ENCODE results near the gene SELENOT. TPM values are rescaled to one million over a fixed set of nuclear protein-coding genes. Genes with fewer than 3 reads are reported as not detected.
"Not testable (repeated sequence)": the region's sequence is repeated elsewhere in the genome, so short reads cannot be mapped to it uniquely, and the experiment has no call there.

The SELENOT gene
- polyA plus RNA-seq, 2 donors: 14.6 to 62.5 TPM

DNA sequence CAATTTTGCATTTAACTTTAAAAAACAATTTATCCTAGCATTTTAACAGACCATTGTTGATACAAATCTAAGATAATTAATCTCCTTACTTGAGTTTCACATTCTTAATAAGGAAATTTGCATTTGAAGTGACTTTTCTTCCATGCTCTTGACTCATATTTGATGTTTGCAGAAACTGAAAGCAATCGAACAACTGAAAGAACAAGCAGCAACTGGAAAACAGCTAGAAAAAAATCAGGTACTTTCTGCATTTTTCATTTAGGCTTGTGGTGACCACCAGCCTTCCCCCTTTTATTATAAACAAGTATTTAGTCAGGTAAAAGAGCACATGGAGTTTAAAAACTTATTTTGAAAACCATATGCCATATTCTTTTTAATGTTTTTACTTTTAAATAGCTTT, 20.1 kb upstream of the SELENOT start:
- no peaks in the 10 kb centered on the region for H3K4me1 ChIP-seq (ENCODE audit: control insufficient read depth in 2 of 2, insufficient read depth in 2 of 2, low read length in 1 of 2)
- no peaks in the 10 kb centered on the region for H3K9me3 ChIP-seq (ENCODE audit: control insufficient read depth in 2 of 2, insufficient read depth in 1 of 2, low read depth in 1 of 2, low read length in 1 of 2)
- H3K4me3 ChIP-seq (ENCODE audit: low read depth in 1 of 2, low read length in 2 of 2): no peak overlapping the region
- H3K27ac ChIP-seq (ENCODE audit: low read depth in 2 of 2, low read length in 1 of 2): no peak overlapping the region
- no peaks in the 10 kb centered on the region for H3K27me3 ChIP-seq (ENCODE audit: control insufficient read depth in 1 of 2, insufficient read depth in 2 of 2, low read length in 2 of 2)
- peaks cover 0 to 7% of the 10 kb centered on the region in 2 donors for H3K36me3 ChIP-seq (ENCODE audit: control insufficient read depth in 2 of 2, insufficient read depth in 2 of 2, low read length in 1 of 2)
- 38 to 43% methylated on average over 1 of the region's 1 CpG for WGBS, 2 donors

DNA sequence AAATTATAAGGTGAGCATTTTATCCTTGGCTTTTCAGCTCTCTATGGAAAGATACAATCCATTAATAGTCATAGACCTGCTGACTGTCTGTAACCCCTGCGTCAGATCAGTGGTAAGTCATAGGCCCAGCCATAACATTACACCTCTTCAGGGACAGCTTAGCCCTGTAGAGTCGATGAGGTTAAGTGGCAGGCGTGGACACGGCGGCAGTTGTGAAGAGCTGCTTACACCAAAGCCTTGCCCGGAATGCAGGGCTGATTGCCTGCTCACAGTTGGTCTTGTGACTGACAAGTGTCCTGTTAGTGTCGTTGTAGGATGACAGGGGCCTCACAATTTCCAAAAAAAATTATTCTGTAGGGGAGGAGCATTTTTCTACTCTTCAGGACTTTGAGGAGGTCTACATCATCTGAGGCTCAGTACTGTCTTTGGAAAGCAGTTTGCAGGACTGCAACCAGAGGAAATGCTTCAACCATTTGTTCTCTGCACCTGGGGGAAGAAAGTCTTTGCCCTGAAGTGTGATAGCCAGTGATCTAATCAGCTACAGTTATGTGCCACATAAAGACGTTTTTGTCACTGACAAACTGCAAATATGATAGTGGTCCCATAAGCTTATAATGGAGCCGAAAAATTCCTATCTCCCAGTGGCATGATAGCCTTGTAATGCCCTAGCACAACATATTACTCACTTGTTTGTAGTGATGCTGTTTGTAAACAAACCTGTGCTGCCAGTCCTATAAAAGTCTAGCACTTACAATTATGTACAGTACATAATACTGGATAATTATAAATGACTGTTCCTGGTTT, 14.9 kb upstream of the SELENOT start:
- WGBS, 2 donors: 66 to 73% methylated on average over 9 of the region's 9 CpGs
- no peaks in the 10 kb centered on the region for H3K9me3 ChIP-seq (ENCODE audit: control insufficient read depth in 2 of 2, insufficient read depth in 1 of 2, low read depth in 1 of 2, low read length in 1 of 2)
- H3K36me3 ChIP-seq (ENCODE audit: control insufficient read depth in 2 of 2, insufficient read depth in 2 of 2, low read length in 1 of 2): peaks cover 0 to 11% of the 10 kb centered on the region in 2 donors
- H3K4me1 ChIP-seq (ENCODE audit: control insufficient read depth in 2 of 2, insufficient read depth in 2 of 2, low read length in 1 of 2): no peaks in the 10 kb centered on the region
- H3K27ac ChIP-seq (ENCODE audit: low read depth in 2 of 2, low read length in 1 of 2): no peak overlapping the region
- no peaks in the 10 kb centered on the region for H3K27me3 ChIP-seq (ENCODE audit: control insufficient read depth in 1 of 2, insufficient read depth in 2 of 2, low read length in 2 of 2)
- no peak overlapping the region for H3K4me3 ChIP-seq (ENCODE audit: low read depth in 1 of 2, low read length in 2 of 2)

GRCh38 chr3:150589759-150590158, 13.4 kb upstream of the SELENOT start:
- Histone ChIP-seq H3K36me3 (ENCODE audit: control insufficient read depth in 2 of 2, insufficient read depth in 2 of 2, low read length in 1 of 2) (peaks cover 0 to 11% of the 10 kb centered on the region in 2 donors), H3K27me3 (ENCODE audit: control insufficient read depth in 1 of 2, insufficient read depth in 2 of 2, low read length in 2 of 2) (no peaks in the 10 kb centered on the region), H3K4me1 (ENCODE audit: control insufficient read depth in 2 of 2, insufficient read depth in 2 of 2, low read length in 1 of 2) (no peaks in the 10 kb centered on the region), H3K27ac (ENCODE audit: low read depth in 2 of 2, low read length in 1 of 2) (no peak overlapping the region), H3K9me3 (ENCODE audit: control insufficient read depth in 2 of 2, insufficient read depth in 1 of 2, low read depth in 1 of 2, low read length in 1 of 2) (no peaks in the 10 kb centered on the region), H3K4me3 (ENCODE audit: low read depth in 1 of 2, low read length in 2 of 2) (no peak overlapping the region)
- 69 to 78% methylated on average over 6 of the region's 6 CpGs for WGBS, 2 donors

DNA sequence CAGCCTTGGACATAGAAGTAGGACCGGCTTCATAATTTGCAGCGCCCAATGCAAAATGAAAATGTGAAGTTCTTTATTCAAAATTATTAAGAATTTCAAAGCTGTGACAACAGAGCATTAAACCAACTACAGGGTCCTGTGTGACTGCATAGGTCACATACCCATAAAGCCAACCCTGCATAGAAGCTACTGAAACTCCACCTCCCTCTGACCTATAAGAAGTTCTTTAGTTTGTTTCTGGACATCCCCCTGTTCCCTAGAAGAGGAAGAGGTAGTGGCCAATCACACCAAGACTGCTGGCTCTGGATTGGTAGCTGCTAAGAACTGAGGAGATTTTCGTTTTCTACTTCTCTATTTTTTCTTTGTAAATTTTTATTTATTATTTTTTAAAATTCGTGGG, 9.0 kb upstream of the SELENOT start:
- Histone ChIP-seq H3K36me3 (ENCODE audit: control insufficient read depth in 2 of 2, insufficient read depth in 2 of 2, low read length in 1 of 2) (no peaks in the 10 kb centered on the region), H3K4me3 (ENCODE audit: low read depth in 1 of 2, low read length in 2 of 2) (no peak overlapping the region), H3K4me1 (ENCODE audit: control insufficient read depth in 2 of 2, insufficient read depth in 2 of 2, low read length in 1 of 2) (no peaks in the 10 kb centered on the region), H3K27me3 (ENCODE audit: control insufficient read depth in 1 of 2, insufficient read depth in 2 of 2, low read length in 2 of 2) (no peaks in the 10 kb centered on the region), H3K9me3 (ENCODE audit: control insufficient read depth in 2 of 2, insufficient read depth in 1 of 2, low read depth in 1 of 2, low read length in 1 of 2) (no peaks in the 10 kb centered on the region), H3K27ac (ENCODE audit: low read depth in 2 of 2, low read length in 1 of 2) (no peak overlapping the region)
- WGBS, 2 donors: 85 to 89% methylated on average over 4 of the region's 4 CpGs

GRCh38 chr3:150597646-150598045, 5.5 kb upstream of the SELENOT start:
- Histone ChIP-seq H3K27me3 (ENCODE audit: control insufficient read depth in 1 of 2, insufficient read depth in 2 of 2, low read length in 2 of 2) (no peaks in the 10 kb centered on the region), H3K9me3 (ENCODE audit: control insufficient read depth in 2 of 2, insufficient read depth in 1 of 2, low read depth in 1 of 2, low read length in 1 of 2) (no peaks in the 10 kb centered on the region), H3K36me3 (ENCODE audit: control insufficient read depth in 2 of 2, insufficient read depth in 2 of 2, low read length in 1 of 2) (no peaks in the 10 kb centered on the region), H3K27ac (ENCODE audit: low read depth in 2 of 2, low read length in 1 of 2) (no peak overlapping the region), H3K4me1 (ENCODE audit: control insufficient read depth in 2 of 2, insufficient read depth in 2 of 2, low read length in 1 of 2) (no peaks in the 10 kb centered on the region), H3K4me3 (ENCODE audit: low read depth in 1 of 2, low read length in 2 of 2) (no peak overlapping the region)
- 93% methylated on average over 4 of the region's 4 CpGs for WGBS, 2 donors

DNA sequence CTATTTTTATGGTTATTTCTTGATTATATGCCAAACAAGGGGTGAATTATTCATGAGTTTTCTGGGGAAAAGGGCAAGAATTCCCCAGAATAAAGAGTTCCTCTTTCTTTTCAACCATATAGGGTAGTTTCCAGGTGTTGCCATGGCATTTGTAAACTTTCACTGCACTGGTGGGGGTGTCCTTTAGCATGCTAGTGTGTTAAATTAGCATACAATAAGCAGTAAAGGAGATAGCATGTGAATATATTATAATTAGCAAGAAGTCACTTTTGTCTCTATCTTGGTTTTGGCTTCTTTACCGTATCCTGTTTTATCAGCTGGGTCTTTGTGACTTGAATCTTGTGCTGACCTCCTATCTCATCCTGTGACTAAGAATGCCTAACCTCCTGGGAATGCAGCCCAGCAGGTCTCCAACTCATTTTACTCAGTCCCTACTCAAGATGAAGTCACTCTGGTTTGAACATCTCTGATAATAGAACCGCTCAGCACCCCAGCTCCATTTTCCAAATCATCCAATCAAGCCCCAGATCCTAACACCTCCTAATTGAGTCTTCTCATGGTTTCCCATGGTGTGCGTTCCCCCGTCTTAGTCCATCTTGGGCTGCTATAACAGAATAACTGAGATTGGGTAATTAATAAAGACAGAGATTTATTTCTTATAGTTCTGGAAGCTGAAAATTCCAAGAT, 3.4 kb upstream of the SELENOT start:
- Histone ChIP-seq H3K27me3 (ENCODE audit: control insufficient read depth in 1 of 2, insufficient read depth in 2 of 2, low read length in 2 of 2) (no peaks in the 10 kb centered on the region), H3K9me3 (ENCODE audit: control insufficient read depth in 2 of 2, insufficient read depth in 1 of 2, low read depth in 1 of 2, low read length in 1 of 2) (no peaks in the 10 kb centered on the region), H3K27ac (ENCODE audit: low read depth in 2 of 2, low read length in 1 of 2) (no peak overlapping the region), H3K4me1 (ENCODE audit: control insufficient read depth in 2 of 2, insufficient read depth in 2 of 2, low read length in 1 of 2) (no peaks in the 10 kb centered on the region), H3K36me3 (ENCODE audit: control insufficient read depth in 2 of 2, insufficient read depth in 2 of 2, low read length in 1 of 2) (no peaks in the 10 kb centered on the region), H3K4me3 (ENCODE audit: low read depth in 1 of 2, low read length in 2 of 2) (no peak overlapping the region)
- WGBS, 2 donors: 65 to 69% methylated on average over 4 of the region's 4 CpGs

- 91 to 94% methylated on average over 13 of the region's 13 CpGs for WGBS, 2 donors
- H3K36me3 ChIP-seq (ENCODE audit: control insufficient read depth in 2 of 2, insufficient read depth in 2 of 2, low read length in 1 of 2); H3K4me3 ChIP-seq (ENCODE audit: low read depth in 1 of 2, low read length in 2 of 2); H3K27me3 ChIP-seq (ENCODE audit: control insufficient read depth in 1 of 2, insufficient read depth in 2 of 2, low read length in 2 of 2); H3K4me1 ChIP-seq (ENCODE audit: control insufficient read depth in 2 of 2, insufficient read depth in 2 of 2, low read length in 1 of 2); H3K27ac ChIP-seq (ENCODE audit: low read depth in 2 of 2, low read length in 1 of 2); H3K9me3 ChIP-seq (ENCODE audit: control insufficient read depth in 2 of 2, insufficient read depth in 1 of 2, low read depth in 1 of 2, low read length in 1 of 2): not testable (repeated sequence)
Observed at GRCh38 chr3:150600647-150601530, 2.2 kb upstream of the SELENOT start.

DNA sequence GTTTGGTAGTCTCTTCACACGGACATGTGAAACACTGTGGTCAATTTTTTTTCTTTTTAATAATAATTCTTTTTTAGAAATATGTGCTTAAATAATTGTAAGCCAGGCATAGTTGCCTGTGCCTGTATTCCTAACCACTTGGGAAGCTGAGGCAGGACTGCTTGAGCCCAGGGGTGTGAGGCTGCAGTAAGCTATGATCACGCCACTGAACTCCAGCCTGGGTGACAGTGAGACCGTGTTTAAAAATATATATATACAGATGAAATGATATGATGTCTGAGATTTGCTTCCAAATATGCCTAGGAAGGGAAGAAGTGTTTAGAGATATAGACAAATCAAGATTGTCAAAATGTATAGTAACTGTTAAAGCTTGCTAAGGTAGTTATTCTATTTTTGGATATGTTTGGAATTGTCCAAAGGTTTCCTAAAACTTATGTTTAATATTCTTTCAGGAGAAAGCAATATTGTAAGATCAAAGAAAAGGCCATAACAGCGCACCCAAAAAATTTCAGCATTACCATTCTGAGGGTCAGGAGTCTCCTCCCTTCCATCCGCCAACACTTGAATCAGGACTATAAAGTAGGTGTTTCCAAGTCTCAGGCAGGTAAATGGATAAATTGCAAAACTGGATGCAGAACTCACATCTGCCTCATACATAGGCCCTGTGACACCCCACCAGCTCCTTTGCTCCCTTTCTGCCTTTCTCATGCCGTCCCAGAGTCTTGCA, 532 bp upstream of the SELENOT start:
- H3K36me3 ChIP-seq (ENCODE audit: control insufficient read depth in 2 of 2, insufficient read depth in 2 of 2, low read length in 1 of 2): peaks cover 0 to under 1% of the 10 kb centered on the region in 2 donors

GRCh38 chr3:150603980-150604319, 829 bp downstream of the SELENOT start:
- Histone ChIP-seq H3K4me1 (ENCODE audit: control insufficient read depth in 2 of 2, insufficient read depth in 2 of 2, low read length in 1 of 2) (no peaks in the 10 kb centered on the region), H3K27ac (ENCODE audit: low read depth in 2 of 2, low read length in 1 of 2) (peak overlapping the region; percentile 99 to 100), H3K36me3 (ENCODE audit: control insufficient read depth in 2 of 2, insufficient read depth in 2 of 2, low read length in 1 of 2) (peaks cover 0 to 1% of the 10 kb centered on the region in 2 donors), H3K4me3 (ENCODE audit: low read depth in 1 of 2, low read length in 2 of 2) (peak overlapping the region; percentile 81 to 90), H3K27me3 (ENCODE audit: control insufficient read depth in 1 of 2, insufficient read depth in 2 of 2, low read length in 2 of 2) (no peaks in the 10 kb centered on the region), H3K9me3 (ENCODE audit: control insufficient read depth in 2 of 2, insufficient read depth in 1 of 2, low read depth in 1 of 2, low read length in 1 of 2) (no peaks in the 10 kb centered on the region)
- WGBS, 2 donors: 0 to 1% methylated on average over 11 of the region's 11 CpGs

More for the DNA sequence above, 532 bp upstream of the SELENOT start:
- Histone ChIP-seq H3K27me3 (ENCODE audit: control insufficient read depth in 1 of 2, insufficient read depth in 2 of 2, low read length in 2 of 2) (no peaks in the 10 kb centered on the region), H3K9me3 (ENCODE audit: control insufficient read depth in 2 of 2, insufficient read depth in 1 of 2, low read depth in 1 of 2, low read length in 1 of 2) (no peaks in the 10 kb centered on the region), H3K4me3 (ENCODE audit: low read depth in 1 of 2, low read length in 2 of 2) (peak overlapping the region; percentile 81 to 90), H3K4me1 (ENCODE audit: control insufficient read depth in 2 of 2, insufficient read depth in 2 of 2, low read length in 1 of 2) (no peaks in the 10 kb centered on the region), H3K27ac (ENCODE audit: low read depth in 2 of 2, low read length in 1 of 2) (peak overlapping the region; percentile 84 to 99)
- 18 to 23% methylated on average over 6 of the region's 6 CpGs for WGBS, 2 donors

Measured in esophagus (tissue), 2 donors.